ENCODE data around the gene TLE2. TPM values are rescaled to one million over a fixed set of nuclear protein-coding genes. Genes with fewer than 3 reads are reported as not detected.

TLE2 gene
- total and polyA plus RNA-seq, 9 of the 15 experiments (the other 6 are each of a cell fraction or from before 2014, with no cell fraction given): 0.35 to 13.1 (median 6.2) TPM

DNA sequence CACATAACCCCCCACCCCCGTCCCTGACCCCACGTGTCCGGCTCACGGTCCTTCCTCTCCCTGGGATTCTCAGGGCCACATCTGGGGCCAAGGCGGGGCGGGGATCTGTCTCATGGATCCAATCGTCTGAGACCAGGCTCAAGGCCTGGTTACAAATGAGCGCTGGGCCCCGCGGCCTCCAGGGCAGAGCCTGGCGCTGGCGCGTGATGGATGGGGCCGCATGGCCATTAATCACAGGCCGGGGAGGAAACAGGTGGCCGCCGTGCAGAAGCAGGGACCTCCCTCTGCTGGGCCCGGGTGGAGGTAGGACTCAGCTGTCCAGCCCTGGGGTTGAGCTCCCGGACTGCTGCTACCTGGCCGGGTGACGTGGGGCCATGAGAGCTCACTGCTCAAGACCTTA lies 39.0 kb upstream of the TLE2 start:
- H3K36me3 ChIP-seq (ENCODE audit: control insufficient read depth, insufficient read depth, low read length): no peaks in the 10 kb centered on the region
- ATAC-seq: no peak
- DNase-seq (ENCODE audit: extremely low read depth in 1 of 4, low spot score in 3 of 4): no peak
- no peaks in the 10 kb centered on the region for H4K20me1 ChIP-seq (replicated peaks; ENCODE audit: control insufficient read depth, insufficient read depth, low read length)
- peaks cover 11 to 18% of the 10 kb centered on the region in 2 experiments; a peak in 4 of 5 replicates for H3K4me1 ChIP-seq (replicated peaks in 1 of 2; ENCODE audit: control insufficient read depth in 2 of 2, insufficient read depth in 2 of 2, low read length in 2 of 2)
- ChIA-PET POLR2A (interaction anchor here (1.2 to 1.6 kb wide), 2 partner anchors 9 to 14 kb away, joined by 3 to 8 read pairs; no protein-coding TSS in a partner anchor), CTCF (ENCODE audit: low intra/inter-chr PET ratio) (no interaction called here)
- intact Hi-C loops (cut with micrococcal nuclease) (no loop called here), in situ Hi-C loops (cut with MboI) (no loop called here)
- H3K79me2 ChIP-seq (ENCODE audit: control insufficient read depth, insufficient read depth, low read length): no peaks in the 10 kb centered on the region
- no peak for FAIRE-seq
- TF ChIP-seq, protein P1, sequence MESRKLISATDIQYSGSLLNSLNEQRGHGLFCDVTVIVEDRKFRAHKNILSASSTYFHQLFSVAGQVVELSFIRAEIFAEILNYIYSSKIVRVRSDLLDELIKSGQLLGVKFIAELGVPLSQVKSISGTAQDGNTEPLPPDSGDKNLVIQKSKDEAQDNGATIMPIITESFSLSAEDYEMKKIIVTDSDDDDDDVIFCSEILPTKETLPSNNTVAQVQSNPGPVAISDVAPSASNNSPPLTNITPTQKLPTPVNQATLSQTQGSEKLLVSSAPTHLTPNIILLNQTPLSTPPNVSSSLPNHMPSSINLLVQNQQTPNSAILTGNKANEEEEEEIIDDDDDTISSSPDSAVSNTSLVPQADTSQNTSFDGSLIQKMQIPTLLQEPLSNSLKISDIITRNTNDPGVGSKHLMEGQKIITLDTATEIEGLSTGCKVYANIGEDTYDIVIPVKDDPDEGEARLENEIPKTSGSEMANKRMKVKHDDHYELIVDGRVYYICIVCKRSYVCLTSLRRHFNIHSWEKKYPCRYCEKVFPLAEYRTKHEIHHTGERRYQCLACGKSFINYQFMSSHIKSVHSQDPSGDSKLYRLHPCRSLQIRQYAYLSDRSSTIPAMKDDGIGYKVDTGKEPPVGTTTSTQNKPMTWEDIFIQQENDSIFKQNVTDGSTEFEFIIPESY (CRISPR knock-in tag; IDR thresholded peaks at IDR 0.05): peak; percentile 90
- TF ChIP-seq, protein P2, sequence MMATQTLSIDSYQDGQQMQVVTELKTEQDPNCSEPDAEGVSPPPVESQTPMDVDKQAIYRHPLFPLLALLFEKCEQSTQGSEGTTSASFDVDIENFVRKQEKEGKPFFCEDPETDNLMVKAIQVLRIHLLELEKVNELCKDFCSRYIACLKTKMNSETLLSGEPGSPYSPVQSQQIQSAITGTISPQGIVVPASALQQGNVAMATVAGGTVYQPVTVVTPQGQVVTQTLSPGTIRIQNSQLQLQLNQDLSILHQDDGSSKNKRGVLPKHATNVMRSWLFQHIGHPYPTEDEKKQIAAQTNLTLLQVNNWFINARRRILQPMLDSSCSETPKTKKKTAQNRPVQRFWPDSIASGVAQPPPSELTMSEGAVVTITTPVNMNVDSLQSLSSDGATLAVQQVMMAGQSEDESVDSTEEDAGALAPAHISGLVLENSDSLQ (IDR thresholded peaks at IDR 0.05): 0 out of 2 replicates have a peak, but pooled peaks have one; percentile 6
- TF ChIP-seq MEIS2 (IDR thresholded peaks at IDR 0.05; ENCODE audit: partially characterized antibody): peak; percentile 28
- TF ChIP-seq GTF2E2 (tag; IDR thresholded peaks at IDR 0.05): no peak
- no peak for TF ChIP-seq ZNF444 (CRISPR knock-in tag; IDR thresholded peaks at IDR 0.05)
- 70% methylated on average over 14 of the region's 21 CpGs for WGBS (ENCODE audit: insufficient coverage, low coverage, missing lambda C conversion rate)
- no peaks in the 10 kb centered on the region for H3K27me3 ChIP-seq (ENCODE audit: control insufficient read depth in 2 of 2, insufficient read depth in 2 of 2, low read length in 2 of 2)
- no peak overlapping the region for H3K4me3 ChIP-seq
- BruUV-seq (replicated peaks): no TSS peak
- 0 out of 2 replicates have a peak, but pooled peaks cover 2% of the 10 kb centered on the region for H3K9me3 ChIP-seq (replicated peaks; ENCODE audit: control insufficient read depth, insufficient read depth, low read depth, low read length)
- no peak overlapping the region for H3K27ac ChIP-seq (ENCODE audit: extremely low read depth, low read depth, low read length)
- no peak overlapping the region for H3K4me2 ChIP-seq (ENCODE audit: insufficient read depth, low read length)
- H2AFZ ChIP-seq (ENCODE audit: low read depth, low read length): no peak overlapping the region
- H3K9me1 ChIP-seq (ENCODE audit: control insufficient read depth, insufficient read depth, low read length): no peaks in the 10 kb centered on the region
- peak overlapping the region in 1 of 2 experiments; percentile 78; a peak in 2 of 4 replicates for H3K9ac ChIP-seq (ENCODE audit: insufficient read depth in 1 of 2, low read depth in 2 of 2, low read length in 2 of 2)
